SK-N-SH (cell line): ENCODE results near the gene VSIG2. TPM values are rescaled to one million over a fixed set of nuclear protein-coding genes. Genes with fewer than 3 reads are reported as not detected.

Experiments used
- CTCF ChIA-PET: fragments of 300-600, 350-600 bp; formaldehyde crosslinking; extraction: SDS; loops from one replicate; lab custom pipeline; 2021; lab: Yijun Ruan, JAX
- POLR2A ChIA-PET: fragments of 350-600 bp; sonication (Branson Sonifier 250); formaldehyde crosslinking; extraction: SDS; loops from one replicate; lab custom pipeline; 2020; ENCODE audit warnings: antibody characterized with exemption, inconsistent platforms; lab: Yijun Ruan, JAX
- DNase-seq: peaks from one replicate; pipeline ENCODE4 v3.0.0; 2012
- H2AFZ ChIP-seq: fragments of 200-600 bp; sonication (generic); 2 replicates; pipeline ENCODE4 v1.8.1; 2016; ENCODE audit warnings: antibody characterized with exemption, mild to moderate bottlenecking, low read depth
- H3F3A ChIP-seq: fragments of 200-600 bp; sonication (generic); replicated peaks from 2 replicates; pipeline ENCODE3; 2016; ENCODE audit warnings: antibody characterized with exemption, mild to moderate bottlenecking; ENCODE audit not compliant: insufficient read depth
- H3K27ac ChIP-seq, 2 experiments: fragments of 200-500 bp in 1 of 2; fragments of 200-600 bp in 1 of 2; sonication (Bioruptor generic) in 1 of 2; sonication (generic), shearing (Covaris generic) in 1 of 2; 2 replicates each; pipeline versions ENCODE4 v1.5.1 to v1.6.1; 2014 to 2016; ENCODE audit warnings: low read depth in 2 of 2, inconsistent platforms in 1 of 2, low read length in 1 of 2, mild to moderate bottlenecking in 1 of 2, mixed read lengths in 1 of 2
- H3K27me3 ChIP-seq: fragments of 200-600 bp; sonication (generic), shearing (Covaris generic); 2 replicates; pipeline ENCODE4 v1.6.1; 2016; ENCODE audit warnings: mixed run types; ENCODE audit not compliant: insufficient read depth
- H3K36me3 ChIP-seq, 2 experiments: fragments of 200-500 bp in 1 of 2; fragments of 200-600 bp in 1 of 2; sonication (Bioruptor generic) in 1 of 2; sonication (generic) in 1 of 2; replicated peaks in 1 of 2; 2 replicates each; pipeline versions ENCODE3 to v1.5.1; 2014 to 2016; ENCODE audit warnings: low read length in 1 of 2, mild to moderate bottlenecking in 1 of 2; ENCODE audit not compliant: insufficient read depth in 2 of 2, control insufficient read depth in 1 of 2
- H3K4me1 ChIP-seq, 2 experiments: fragments of 200-500 bp in 1 of 2; fragments of 200-600 bp in 1 of 2; sonication (Bioruptor generic) in 1 of 2; sonication (generic), shearing (Covaris generic) in 1 of 2; 2 replicates each; pipeline versions ENCODE4 v1.5.1 to v1.6.1; 2014 to 2016; ENCODE audit warnings: low read depth in 1 of 2, low read length in 1 of 2, mixed run types in 1 of 2; ENCODE audit not compliant: insufficient read depth in 2 of 2, control insufficient read depth in 1 of 2
- H3K4me2 ChIP-seq: fragments of 200-600 bp; sonication (generic), shearing (Covaris generic); 2 replicates; pipeline ENCODE4 v1.6.1; 2017; ENCODE audit warnings: mixed run types
- H3K4me3 ChIP-seq, 2 experiments: fragments of 200-500 bp in 1 of 2; fragments of 200-600 bp in 1 of 2; sonication (Bioruptor generic) in 1 of 2; sonication (generic), shearing (Covaris generic) in 1 of 2; 2 replicates each; pipeline versions ENCODE4 v1.5.1 to v1.8.1; 2014 to 2016; ENCODE audit warnings: low read depth in 2 of 2, inconsistent platforms in 1 of 2, low read length in 1 of 2, mild to moderate bottlenecking in 1 of 2, mixed read lengths in 1 of 2, moderate library complexity in 1 of 2
- H3K79me2 ChIP-seq: fragments of 200-600 bp; sonication (generic); 2 replicates; pipeline ENCODE4 v1.8.1; 2017; ENCODE audit warnings: mild to moderate bottlenecking; ENCODE audit not compliant: insufficient read depth
- H3K9ac ChIP-seq: fragments of 200-600 bp; sonication (generic); 2 replicates; pipeline ENCODE4 v1.6.1; 2017; ENCODE audit warnings: mixed run types
- H3K9me2 ChIP-seq: fragments of 200-600 bp; sonication (generic); 2 replicates; pipeline ENCODE4 v1.6.1; 2017; ENCODE audit warnings: mixed run types
- H3K9me3 ChIP-seq: fragments of 200-600 bp; sonication (generic); 2 replicates; pipeline ENCODE4 v1.6.1; 2017; ENCODE audit warnings: mixed run types, mild to moderate bottlenecking, moderate library complexity
- H4K20me1 ChIP-seq: fragments of 200-600 bp; sonication (generic); 2 replicates; pipeline ENCODE4 v1.6.1; 2017; ENCODE audit warnings: mild to moderate bottlenecking, mixed run types; ENCODE audit not compliant: insufficient read depth
- CHD2 ChIP-seq: fragments of 150-350 bp; IDR thresholded peaks from 2 replicates; pipeline ENCODE4 v1.6.1; 2018; ENCODE audit warnings: low read length; ENCODE audit not compliant: partially characterized antibody
- FOXJ3 ChIP-seq: sonication (generic); formaldehyde crosslinking; IDR thresholded peaks from 2 replicates; pipeline ENCODE4 v1.5.1; 2020; ENCODE audit warnings: mild to moderate bottlenecking, missing genetic modification reagents
- FOXM1 ChIP-seq: IDR thresholded peaks from 2 replicates; pipeline ENCODE4 v1.4.0; 2012; ENCODE audit warnings: low read depth, mild to moderate bottlenecking
- MEF2A ChIP-seq: IDR thresholded peaks from 2 replicates; pipeline ENCODE4 v1.4.0; 2012; ENCODE audit warnings: low read depth, borderline replicate concordance
- MXI1 ChIP-seq: IDR thresholded peaks from 2 replicates; pipeline ENCODE4 v1.6.1; 2012; ENCODE audit warnings: mild to moderate bottlenecking, low read depth, low read length, improper control_type of control experiment
- NFIC ChIP-seq: IDR thresholded peaks from 2 replicates; pipeline ENCODE4 v1.4.0; 2012; ENCODE audit warnings: borderline replicate concordance
- POLR2AphosphoS5 ChIP-seq: IDR thresholded peaks from 2 replicates; pipeline ENCODE4 v1.6.1; 2012; ENCODE audit warnings: low read depth, low read length
- RAD21 ChIP-seq: IDR thresholded peaks from 2 replicates; pipeline ENCODE4 v1.6.1; 2012; ENCODE audit warnings: mild to moderate bottlenecking, low read length
- REST ChIP-seq: IDR thresholded peaks from 2 replicates; pipeline ENCODE4 v1.6.1; 2012; ENCODE audit warnings: mild to moderate bottlenecking, low read depth, low read length, moderate library complexity
- RFX5 ChIP-seq: IDR thresholded peaks from 2 replicates; pipeline ENCODE4 v1.6.1; 2012; ENCODE audit warnings: mild to moderate bottlenecking, improper control_type of control experiment, low read length
- RXRA ChIP-seq: IDR thresholded peaks from 2 replicates; pipeline ENCODE4 v1.4.0; 2012; ENCODE audit warnings: low read depth, mild to moderate bottlenecking, borderline replicate concordance
- SIN3A ChIP-seq: IDR thresholded peaks from 2 replicates; pipeline ENCODE4 v1.6.1; 2012; ENCODE audit warnings: low read depth, mild to moderate bottlenecking, low read length, moderate library complexity, borderline replicate concordance
- SMC3 ChIP-seq: IDR thresholded peaks from 2 replicates; pipeline ENCODE4 v1.6.1; 2012; ENCODE audit warnings: low read depth, low read length, improper control_type of control experiment
- TCF12 ChIP-seq: IDR thresholded peaks from 2 replicates; pipeline ENCODE4 v1.4.0; 2012
- WGBS: methylation state at CpG from one replicate; pipeline ENCODE4 v1.1.6; 2017; ENCODE audit warnings: low lambda C conversion rate; 5-methylcytosine and 5-hydroxymethylcytosine counted together
- polyA plus RNA-seq, 3 experiments: library from polyadenylated mRNA; depleted of rRNA; stranded (reverse); fragments of >200 nt; gene quantifications; 2 replicates each; pipeline ENCODE4 v1.2.3, GENCODE V29; 2012

VSIG2 gene
- polyA plus RNA-seq, 1 of the 3 experiments (the other 2 are of a cell fraction) = not detected

GRCh38 chr11:124737638-124738305 lies 14.3 kb downstream of the VSIG2 start:
- Histone ChIP-seq H3K36me3 (no peaks in the 10 kb centered on the region), H3K79me2 (no peaks in the 10 kb centered on the region), H3K9me2 (no peaks in the 10 kb centered on the region), H3K27me3 (no peaks in the 10 kb centered on the region), H4K20me1 (no peaks in the 10 kb centered on the region), H3K4me2 (no peak overlapping the region), H3K9ac (no peak overlapping the region), H3K4me1 (peaks cover 0 to 12% of the 10 kb centered on the region in 2 experiments; a peak in 2 of 4 replicates), H2AFZ (no peak overlapping the region), H3K9me3 (no peaks in the 10 kb centered on the region), H3K27ac (no peak overlapping the region), H3F3A (no peaks in the 10 kb centered on the region), H3K4me3 (no peak overlapping the region)
- no peak for TF ChIP-seq MEF2A
- WGBS = 80% methylated on average over 2 of the region's 7 CpGs
- CTCF ChIA-PET = interaction anchor here (0.7 to 1.8 kb wide), 4 partner anchors 9 to 99 kb away, joined by 3 to 6 read pairs (median 4); no protein-coding TSS in a partner anchor
- DNase-seq = no peak
- POLR2A ChIA-PET = no interaction called here

- no peaks in the 10 kb centered on the region for H3K9me2 ChIP-seq
- H3K27me3 ChIP-seq = no peaks in the 10 kb centered on the region
- 41% methylated on average over 3 of the region's 3 CpGs for WGBS
- ChIA-PET POLR2A (no interaction called here), CTCF (interaction anchor here (1.0 to 1.6 kb wide), 2 partner anchors 10 to 57 kb away, joined by 4 to 5 read pairs; no protein-coding TSS in a partner anchor)
- no peak for DNase-seq
- TF ChIP-seq RAD21 (no peak), FOXM1 (no peak), RFX5 (no peak), MXI1 (no peak), POLR2AphosphoS5 (no peak), NFIC (no peak), REST (no peak), SMC3 (no peak), SIN3A (no peak), CHD2 (no peak), FOXJ3 (no peak), TCF12 (no peak), RXRA (no peak)
- no peaks in the 10 kb centered on the region for H3K36me3 ChIP-seq
- H3K9me3 ChIP-seq = no peaks in the 10 kb centered on the region
- no peak overlapping the region for H3K4me3 ChIP-seq
- H3K79me2 ChIP-seq = no peaks in the 10 kb centered on the region
- H4K20me1 ChIP-seq = no peaks in the 10 kb centered on the region
- H3K4me1 ChIP-seq = peaks cover 0 to 12% of the 10 kb centered on the region in 2 experiments; a peak in 2 of 4 replicates
- no peak overlapping the region for H3K9ac ChIP-seq
- H3F3A ChIP-seq = no peaks in the 10 kb centered on the region
- H2AFZ ChIP-seq = no peak overlapping the region
- no peak overlapping the region for H3K27ac ChIP-seq
- H3K4me2 ChIP-seq = no peak overlapping the region
Observed at GRCh38 chr11:124736736-124737135, 15.3 kb downstream of the VSIG2 start.
